ENCODE results near the gene CERS3. TPM values are rescaled to one million over a fixed set of nuclear protein-coding genes. Genes with fewer than 3 reads are reported as not detected.

CERS3 gene
- total RNA-seq, 2 experiments from 2014 or later, result 0.33 to 0.43 TPM

DNA sequence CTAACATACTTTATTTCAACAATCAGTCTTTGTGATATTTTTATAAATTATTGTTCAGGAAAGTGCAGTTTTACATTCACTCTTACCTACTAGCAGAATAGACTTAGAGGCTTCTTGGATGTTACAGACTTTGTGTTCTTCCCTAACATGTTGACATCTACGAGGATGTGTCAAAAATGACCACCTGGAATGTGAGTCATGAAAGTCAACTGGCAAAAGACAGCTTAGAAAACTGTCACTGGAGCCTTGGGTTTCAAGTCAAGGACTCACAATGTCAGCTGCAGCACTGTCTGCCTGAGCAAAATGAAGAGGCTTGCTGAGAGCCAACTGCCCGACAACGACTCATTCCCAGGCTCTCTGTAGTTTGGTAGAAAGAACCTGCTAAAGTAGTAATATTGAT lies 91.5 kb downstream of the CERS3 start:
- Mint-ChIP-seq H3K9me3 (no peaks in the 10 kb centered on the region), H3K4me1 (no peaks in the 10 kb centered on the region), H3K27ac (no peak overlapping the region), H3K36me3 (ENCODE audit: low read depth) (no peaks in the 10 kb centered on the region), H3K27me3 (no peaks in the 10 kb centered on the region), H3K4me3 (no peak overlapping the region)
- ChIA-PET POLR2A (no interaction called here), CTCF (interaction anchor here (1.1 kb wide), 1 partner anchor 88 kb away, joined by 4 read pairs; no protein-coding TSS in a partner anchor)
- DNase-seq, result no peak

DNA sequence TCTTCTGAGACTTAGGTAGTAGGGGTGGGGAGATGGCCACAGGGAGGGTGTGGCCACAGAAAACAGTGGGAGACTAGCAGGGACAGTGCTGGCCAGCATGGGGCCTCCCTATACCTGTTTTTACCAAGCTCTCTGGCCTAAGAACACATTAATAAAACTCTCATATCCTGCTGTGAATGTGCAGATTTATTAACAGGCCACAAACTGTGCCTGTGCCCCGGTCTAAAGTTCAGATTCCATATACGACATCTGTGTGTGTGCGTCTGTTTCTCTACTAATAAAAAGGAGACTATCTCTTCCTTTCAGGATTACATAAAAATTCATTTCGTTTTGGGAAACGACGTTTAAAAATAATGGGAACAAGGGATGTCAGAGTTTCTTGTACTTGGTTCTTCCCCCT lies 94.2 kb downstream of the CERS3 start:
- CTCF ChIA-PET, result no interaction called here
- no peaks in the 10 kb centered on the region for H3K36me3 Mint-ChIP-seq (ENCODE audit: low read depth)

GRCh38 chr15:100434038-100434437 lies 94.7 kb downstream of the CERS3 start:
- Mint-ChIP-seq H3K36me3 (ENCODE audit: low read depth) (no peaks in the 10 kb centered on the region), H3K9me3 (no peaks in the 10 kb centered on the region), H3K4me3 (no peak overlapping the region), H3K27ac (no peak overlapping the region), H3K27me3 (no peaks in the 10 kb centered on the region), H3K4me1 (no peaks in the 10 kb centered on the region)
- DNase-seq, result no peak
- ChIA-PET POLR2A (interaction anchor here (0.6 kb wide), 1 partner anchor 139 kb away, joined by 5 read pairs; no protein-coding TSS in a partner anchor), CTCF (no interaction called here)

More for the DNA sequence above, 94.2 kb downstream of the CERS3 start:
- Mint-ChIP-seq H3K9me3 (no peaks in the 10 kb centered on the region), H3K4me1 (no peaks in the 10 kb centered on the region), H3K4me3 (no peak overlapping the region), H3K27me3 (no peaks in the 10 kb centered on the region), H3K27ac (no peak overlapping the region)
- POLR2A ChIA-PET, result no interaction called here
- DNase-seq, result no peak

DNA sequence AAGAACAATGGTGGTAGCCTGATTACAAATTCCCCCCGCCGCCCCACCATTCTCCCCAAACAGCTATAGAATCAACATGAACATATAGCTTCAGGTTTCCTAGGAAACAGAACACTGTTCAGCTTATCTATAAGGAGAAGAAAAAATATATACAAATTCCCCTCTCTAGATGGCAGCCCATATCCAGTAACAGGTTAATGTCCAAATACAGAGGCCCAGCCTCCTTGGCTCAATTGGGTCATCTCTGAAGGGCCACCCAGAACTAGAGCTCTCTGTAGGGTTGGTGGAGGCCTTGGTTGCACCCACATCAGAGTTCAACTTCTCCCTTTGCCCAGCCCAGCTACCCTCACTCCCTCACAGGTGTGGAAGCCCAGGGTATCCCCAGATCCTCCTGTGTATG lies 95.4 kb downstream of the CERS3 start:
- Mint-ChIP-seq H3K9me3 (no peaks in the 10 kb centered on the region), H3K4me1 (no peaks in the 10 kb centered on the region)

DNA sequence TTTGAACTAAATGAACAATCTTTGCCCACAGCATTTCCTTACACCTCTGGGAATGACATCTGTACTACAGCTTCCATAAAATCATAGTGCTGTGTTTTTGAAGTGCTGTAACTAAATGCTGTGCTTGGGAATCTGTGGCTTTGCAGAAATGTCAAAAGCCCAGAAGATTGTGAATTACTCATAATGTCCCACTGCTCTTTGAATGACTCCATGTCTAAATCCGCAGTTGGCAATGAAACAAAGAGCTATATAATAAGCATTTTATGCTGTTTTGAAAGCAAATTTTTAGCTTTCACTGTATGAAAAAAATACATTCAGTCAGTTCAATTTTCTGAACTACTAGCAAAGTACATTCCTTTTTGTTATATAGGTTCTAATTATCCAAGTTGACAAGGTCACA lies 98.3 kb downstream of the CERS3 start:
- Mint-ChIP-seq H3K4me1 (no peaks in the 10 kb centered on the region), H3K4me3 (no peak overlapping the region), H3K9me3 (no peaks in the 10 kb centered on the region), H3K36me3 (ENCODE audit: low read depth) (no peaks in the 10 kb centered on the region), H3K27ac (no peak overlapping the region), H3K27me3 (no peaks in the 10 kb centered on the region)
- no peak for DNase-seq
- ChIA-PET CTCF (interaction anchor here (2.0 kb wide), 1 partner anchor 80 kb away, joined by 5 read pairs; no protein-coding TSS in a partner anchor), POLR2A (no interaction called here)

More for the DNA sequence above, 95.4 kb downstream of the CERS3 start:
- Mint-ChIP-seq H3K27ac (no peak overlapping the region), H3K4me3 (no peak overlapping the region), H3K27me3 (no peaks in the 10 kb centered on the region), H3K36me3 (ENCODE audit: low read depth) (no peaks in the 10 kb centered on the region)
- ChIA-PET CTCF (no interaction called here), POLR2A (interaction anchor here (0.6 kb wide), 1 partner anchor 140 kb away, joined by 5 read pairs; no protein-coding TSS in a partner anchor)
- no peak for DNase-seq

GRCh38 chr15:100429116-100429728 lies 99.5 kb downstream of the CERS3 start:
- no peak for DNase-seq
- no peaks in the 10 kb centered on the region for H3K4me1 Mint-ChIP-seq
- H3K27ac Mint-ChIP-seq, result no peak overlapping the region
- H3K4me3 Mint-ChIP-seq, result no peak overlapping the region
- H3K9me3 Mint-ChIP-seq, result peaks cover 4% of the 10 kb centered on the region
- CTCF ChIA-PET, result interaction anchor here (2.0 kb wide), 1 partner anchor 79 kb away, joined by 5 read pairs; no protein-coding TSS in a partner anchor
- H3K36me3 Mint-ChIP-seq (ENCODE audit: low read depth), result no peaks in the 10 kb centered on the region
- no peaks in the 10 kb centered on the region for H3K27me3 Mint-ChIP-seq
- POLR2A ChIA-PET, result no interaction called here

- no peaks in the 10 kb centered on the region for H3K27me3 Mint-ChIP-seq
- H3K27ac Mint-ChIP-seq, result no peak overlapping the region
- ChIA-PET CTCF (interaction anchor here (2.4 kb wide), 1 partner anchor 77 kb away, joined by 9 read pairs; no protein-coding TSS in a partner anchor), POLR2A (interaction anchor here (0.6 kb wide), 1 partner anchor 176 kb away, joined by 3 read pairs; no protein-coding TSS in a partner anchor)
- peaks cover 9% of the 10 kb centered on the region for H3K9me3 Mint-ChIP-seq
- no peak overlapping the region for H3K4me3 Mint-ChIP-seq
- H3K4me1 Mint-ChIP-seq, result no peaks in the 10 kb centered on the region
- DNase-seq, result no peak
- no peaks in the 10 kb centered on the region for H3K36me3 Mint-ChIP-seq (ENCODE audit: low read depth)
Observed at GRCh38 chr15:100426937-100427336, 101.8 kb downstream of the CERS3 start.

DNA sequence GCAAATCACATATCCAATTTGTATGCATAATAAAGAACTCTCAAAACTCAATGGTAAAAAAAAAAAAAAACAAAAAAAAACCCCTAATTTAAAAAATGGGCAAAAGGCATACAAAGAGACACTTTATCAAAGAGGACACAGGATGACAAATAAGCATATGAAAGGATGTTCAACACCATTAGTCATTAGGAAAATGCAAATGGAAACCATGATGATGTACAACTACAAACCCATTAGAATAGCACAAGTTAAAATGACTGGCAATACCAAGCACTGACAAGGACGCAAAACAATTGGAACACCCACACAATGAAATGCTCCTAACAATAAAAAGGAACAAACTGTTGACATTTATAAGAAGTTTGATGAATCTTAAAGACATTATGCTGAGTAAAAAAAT lies 123.6 kb downstream of the CERS3 start:
- CTCF ChIA-PET, result no interaction called here
- no peak overlapping the region for H3K27ac Mint-ChIP-seq
- H3K9me3 Mint-ChIP-seq, result no peaks in the 10 kb centered on the region
- POLR2A ChIA-PET, result no interaction called here
- H3K36me3 Mint-ChIP-seq (ENCODE audit: low read depth), result no peaks in the 10 kb centered on the region
- no peak overlapping the region for H3K4me3 Mint-ChIP-seq
- H3K4me1 Mint-ChIP-seq, result peaks cover 3% of the 10 kb centered on the region
- H3K27me3 Mint-ChIP-seq, result peaks cover 6% of the 10 kb centered on the region
- no peak for DNase-seq

DNA sequence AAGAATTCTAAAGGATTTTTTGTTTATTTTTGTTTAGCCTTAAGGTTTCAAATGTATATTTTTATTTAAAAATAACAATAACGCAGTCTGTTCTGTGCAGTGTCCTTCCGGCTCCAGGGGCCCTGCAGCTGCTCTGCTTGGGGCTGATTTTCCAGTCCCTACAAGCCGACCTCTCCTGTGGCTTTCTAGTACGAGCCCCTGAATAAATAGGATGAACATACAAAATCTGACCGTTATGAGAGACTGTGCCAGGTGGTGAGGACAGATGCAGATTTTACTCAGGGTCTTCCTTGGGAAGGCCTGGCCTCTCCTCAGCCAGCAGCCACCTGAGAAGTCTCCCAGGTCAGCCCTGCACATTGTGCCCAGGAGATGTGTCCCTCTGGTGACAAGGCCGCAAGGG lies 127.8 kb downstream of the CERS3 start:
- DNase-seq, result no peak
- CTCF ChIA-PET, result no interaction called here

DNA sequence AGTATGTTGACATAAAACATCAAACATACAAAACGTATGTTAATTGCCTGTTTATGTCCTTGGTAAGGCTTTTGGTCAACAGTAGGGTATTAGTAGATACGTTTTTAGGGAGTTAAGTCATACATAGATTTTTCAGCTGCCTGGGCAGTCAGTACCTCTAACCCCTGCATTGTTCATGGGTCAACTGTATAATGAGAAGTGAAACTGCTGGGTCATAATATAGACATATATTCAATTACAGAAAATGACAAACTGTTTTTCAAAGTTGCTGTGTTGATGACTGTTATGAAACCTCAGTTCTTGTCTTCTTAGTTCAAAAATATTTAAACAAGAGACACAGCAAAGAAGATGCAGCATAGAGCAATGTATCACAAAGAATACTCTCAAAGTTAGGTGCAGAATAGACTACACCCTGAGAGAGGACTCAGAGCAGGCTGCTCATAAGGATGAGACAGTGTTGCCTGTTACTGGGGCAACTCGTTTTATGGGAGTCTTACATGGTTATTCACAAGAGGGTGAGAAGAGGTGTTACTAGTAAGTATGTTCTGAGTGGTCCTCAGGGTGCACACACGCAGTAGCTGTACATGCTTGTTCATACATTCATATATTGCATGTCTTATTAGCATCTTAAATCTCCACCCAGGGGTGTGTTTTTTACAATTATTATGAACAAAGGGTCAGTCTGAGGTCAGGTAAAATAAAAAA lies 133.9 kb downstream of the CERS3 start:
- ChIA-PET CTCF (interaction anchor here (0.6 kb wide), 1 partner anchor 904 kb away, joined by 3 read pairs; no protein-coding TSS in a partner anchor), POLR2A (no interaction called here)

More for the DNA sequence above, 127.8 kb downstream of the CERS3 start:
- POLR2A ChIA-PET, result no interaction called here
- Mint-ChIP-seq H3K27ac (no peak overlapping the region), H3K4me1 (peaks cover 5% of the 10 kb centered on the region), H3K36me3 (ENCODE audit: low read depth) (no peaks in the 10 kb centered on the region), H3K4me3 (no peak overlapping the region), H3K27me3 (peaks cover 6% of the 10 kb centered on the region), H3K9me3 (no peaks in the 10 kb centered on the region)

DNA sequence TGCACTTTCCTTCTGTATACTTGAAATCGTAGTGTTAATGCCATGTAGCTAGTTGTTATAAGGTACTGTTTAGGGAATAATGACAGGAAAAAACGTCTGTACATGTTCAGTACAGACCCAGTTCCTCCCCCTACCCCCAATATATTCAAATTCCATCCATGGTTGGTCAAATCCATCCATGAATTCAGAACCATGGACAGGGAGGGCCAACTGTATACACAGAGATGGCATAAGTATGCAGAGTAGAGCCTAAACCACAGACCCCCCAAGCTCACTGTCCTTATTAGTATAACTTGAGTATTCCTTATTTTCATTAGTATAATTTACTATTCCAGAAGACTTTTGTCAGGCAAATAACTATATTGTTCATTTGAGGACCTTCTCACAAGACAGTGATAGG lies 135.7 kb downstream of the CERS3 start:
- no peak overlapping the region for H3K27ac Mint-ChIP-seq
- H3K36me3 Mint-ChIP-seq (ENCODE audit: low read depth), result no peaks in the 10 kb centered on the region
- no peaks in the 10 kb centered on the region for H3K9me3 Mint-ChIP-seq
- no peak overlapping the region for H3K4me3 Mint-ChIP-seq
- DNase-seq, result no peak
- CTCF ChIA-PET, result no interaction called here
- H3K27me3 Mint-ChIP-seq, result no peaks in the 10 kb centered on the region
- H3K4me1 Mint-ChIP-seq, result no peaks in the 10 kb centered on the region
- POLR2A ChIA-PET, result no interaction called here

More for the DNA sequence above, 133.9 kb downstream of the CERS3 start:
- no peak overlapping the region for H3K4me3 Mint-ChIP-seq
- no peak for DNase-seq
- no peaks in the 10 kb centered on the region for H3K4me1 Mint-ChIP-seq
- H3K27ac Mint-ChIP-seq, result no peak overlapping the region
- H3K36me3 Mint-ChIP-seq (ENCODE audit: low read depth), result no peaks in the 10 kb centered on the region
- H3K9me3 Mint-ChIP-seq, result no peaks in the 10 kb centered on the region
- no peaks in the 10 kb centered on the region for H3K27me3 Mint-ChIP-seq

- POLR2A ChIA-PET, result no interaction called here
- Mint-ChIP-seq H3K4me3 (no peak overlapping the region), H3K9me3 (peaks cover 6% of the 10 kb centered on the region), H3K36me3 (ENCODE audit: low read depth) (no peaks in the 10 kb centered on the region), H3K27ac (no peak overlapping the region), H3K27me3 (no peaks in the 10 kb centered on the region), H3K4me1 (no peaks in the 10 kb centered on the region)
- CTCF ChIA-PET, result no interaction called here
- no peak for DNase-seq
Observed at GRCh38 chr15:100385300-100386050, 143.3 kb downstream of the CERS3 start.

DNA sequence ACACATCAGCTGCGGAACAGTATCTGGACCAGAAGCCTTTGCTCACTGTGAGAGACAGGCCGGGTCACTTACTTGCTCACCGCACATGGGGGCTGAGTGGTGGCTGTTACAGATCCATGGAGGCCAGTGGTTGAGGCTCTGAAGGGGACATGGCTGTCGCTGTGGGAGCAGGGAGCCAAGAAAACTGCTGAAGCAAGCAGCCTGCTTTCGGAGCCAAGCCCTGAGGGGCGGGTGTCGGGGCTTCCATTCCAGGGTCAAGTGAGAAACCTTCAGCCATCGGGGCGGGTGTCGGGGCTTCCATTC lies 144.7 kb downstream of the CERS3 start:
- peaks cover 7% of the 10 kb centered on the region for H3K9me3 Mint-ChIP-seq
- H3K27ac Mint-ChIP-seq, result no peak overlapping the region
- POLR2A ChIA-PET, result no interaction called here
- H3K4me3 Mint-ChIP-seq, result no peak overlapping the region
- no peak for DNase-seq
- no peaks in the 10 kb centered on the region for H3K27me3 Mint-ChIP-seq
- H3K4me1 Mint-ChIP-seq, result no peaks in the 10 kb centered on the region
- no peaks in the 10 kb centered on the region for H3K36me3 Mint-ChIP-seq (ENCODE audit: low read depth)
- CTCF ChIA-PET, result interaction anchor here (0.8 to 2.0 kb wide), 3 partner anchors 34 to 45 kb away, joined by 3 to 11 read pairs (median 3); no protein-coding TSS in a partner anchor

All from activated CD4-positive, alpha-beta memory T cell treated with anti-CD3 and anti-CD28 coated beads, Interleukin-2, amount 10 ng/mL, durations not matched to agents 7 days and 5 days (primary cell).